ENCODE results near the gene HECW1.

- TF ChIP-seq CTCF (IDR thresholded peaks at IDR 0.05) (no peak), EZH2 (IDR thresholded peaks at IDR 0.05; ENCODE audit: borderline replicate concordance, insufficient read depth, low read depth, low read length, poor library complexity, severe bottlenecking) (no peak)
These were observed 491.8 kb downstream of the HECW1 start for GRCh38 chr7:43604251-43604650.

All from B cell (primary cell).